GM12878 (cell line): ENCODE measurements around the gene SLC26A1. TPM values are rescaled to one million over a fixed set of nuclear protein-coding genes. Genes with fewer than 3 reads are reported as not detected.

Experiments
- ATAC-seq: fragments of 200-7000 bp; cut with Tn5 transposase; 3 replicates; pipeline ENCODE4 v1.9.1; 2020; ENCODE audit warnings: mild to moderate bottlenecking, moderate library complexity
- BruUV-seq: library from RNA; stranded (reverse); fragments of 400-500 nt; replicated peaks from 2 replicates; lab custom pipeline; 2021; lab: Mats Ljungman, UMichigan
- CTCF ChIA-PET: fragments of 300-600 bp; sonication (Branson Sonifier 250); formaldehyde crosslinking; extraction: SDS; loops from one replicate; lab custom pipeline; 2021; ENCODE audit warnings: inconsistent platforms; lab: Yijun Ruan, JAX
- POLR2A ChIA-PET: fragments of 350-600 bp; formaldehyde crosslinking; extraction: SDS; loops from one replicate; lab custom pipeline; 2021; ENCODE audit warnings: inconsistent platforms; lab: Charles Lee
- RAD21 ChIA-PET: fragments of 300-600 bp; sonication (Branson Sonifier 250); formaldehyde crosslinking; loops from one replicate; lab custom pipeline; 2023; ENCODE audit warnings: antibody characterized with exemption; ENCODE audit not compliant: unreplicated experiment; lab: Charles Lee
- SMC1A ChIA-PET: fragments of 300-600 bp; sonication (Branson Sonifier 250); formaldehyde crosslinking; loops from one replicate; lab custom pipeline; 2023; ENCODE audit not compliant: unreplicated experiment, uncharacterized antibody; lab: Charles Lee
- DNase-seq: peaks from one replicate; pipeline ENCODE4 v3.0.0-alpha.2; 2011; ENCODE audit warnings: low read depth, low spot score
- FAIRE-seq: peaks from 3 replicates; lab custom pipeline; 2011; peaks lifted over from hg19 to GRCh38; lab: Jason Lieb, UNC
- H2AFZ ChIP-seq: 2 replicates; pipeline ENCODE4 v1.6.0; 2011; ENCODE audit warnings: low read depth, low read length, control low read depth; ENCODE audit not compliant: control insufficient read depth
- H3K27ac ChIP-seq: 2 replicates; pipeline ENCODE4 v1.5.1; 2011; ENCODE audit warnings: control low read depth; ENCODE audit not compliant: control insufficient read depth, insufficient read depth
- H3K27me3 ChIP-seq, 2 experiments: replicated peaks in 1 of 2; 2 replicates each; pipeline versions ENCODE4 v1.6.0 to v1.6.1; 2011; ENCODE audit warnings: low read length in 1 of 2; ENCODE audit not compliant: control insufficient read depth in 2 of 2, insufficient read depth in 2 of 2
- H3K36me3 ChIP-seq, 2 experiments: 2 replicates each; pipeline ENCODE4 v1.5.1; 2011; ENCODE audit warnings: low read length in 1 of 2; ENCODE audit not compliant: control insufficient read depth in 2 of 2, insufficient read depth in 2 of 2
- H3K4me1 ChIP-seq: 2 replicates; pipeline ENCODE4 v1.6.1; 2011; ENCODE audit warnings: mild to moderate bottlenecking, low read length, moderate library complexity, mixed read lengths; ENCODE audit not compliant: control insufficient read depth, insufficient read depth
- H3K4me2 ChIP-seq: 2 replicates; pipeline ENCODE4 v1.6.0; 2011; ENCODE audit warnings: control low read depth; ENCODE audit not compliant: control insufficient read depth, insufficient read depth
- H3K4me3 ChIP-seq: fragments of 200-600 bp; sonication (generic); 2 replicates; pipeline ENCODE4 v1.5.1; 2016
- H3K79me2 ChIP-seq: 2 replicates; pipeline ENCODE4 v1.6.0; 2011; ENCODE audit warnings: low read length; ENCODE audit not compliant: control insufficient read depth, insufficient read depth
- H3K9ac ChIP-seq: 2 replicates; pipeline ENCODE4 v1.8.0; 2011; ENCODE audit warnings: low read length, control low read depth, mixed read lengths; ENCODE audit not compliant: control insufficient read depth, insufficient read depth
- H3K9me3 ChIP-seq: replicated peaks from 3 replicates; pipeline ENCODE4 v1.5.1; 2011; ENCODE audit warnings: mild to moderate bottlenecking, low read length; ENCODE audit not compliant: control insufficient read depth, insufficient read depth
- H4K20me1 ChIP-seq: 2 replicates; pipeline ENCODE4 v1.6.0; 2011; ENCODE audit not compliant: control insufficient read depth, insufficient read depth
- BACH1 ChIP-seq: fragments of 450-650 bp; IDR thresholded peaks from 2 replicates; pipeline ENCODE4 v1.6.1; 2017; ENCODE audit warnings: mild to moderate bottlenecking, borderline replicate concordance
- CBX3 ChIP-seq: fragments of 200-600 bp; sonication (generic); IDR thresholded peaks from 2 replicates; pipeline ENCODE4 v1.6.1; 2016; ENCODE audit warnings: low read depth, borderline replicate concordance
- EED ChIP-seq: sonication (generic); IDR thresholded peaks from 2 replicates; pipeline ENCODE4 v1.6.1; 2016; ENCODE audit warnings: antibody characterized with exemption, low read depth
- FOXM1 ChIP-seq: IDR thresholded peaks from 2 replicates; pipeline ENCODE4 v1.6.1; 2012; ENCODE audit warnings: low read depth, mild to moderate bottlenecking, inconsistent platforms, low read length, moderate library complexity
- GATAD2B ChIP-seq: fragments of 450-650 bp; conservative IDR thresholded peaks from 2 replicates; pipeline ENCODE4 v1.6.1; 2017; ENCODE audit warnings: low read depth, mild to moderate bottlenecking, moderate library complexity
- LARP7 ChIP-seq: fragments of 450-650 bp; IDR thresholded peaks from 2 replicates; pipeline ENCODE4 v1.6.1; 2017; ENCODE audit warnings: mild to moderate bottlenecking
- RBBP5 ChIP-seq: fragments of 200-600 bp; sonication (generic); conservative IDR thresholded peaks from 2 replicates; pipeline ENCODE4 v1.6.1; 2016
- RFX5 ChIP-seq: IDR thresholded peaks from 2 replicates; pipeline ENCODE4 v1.6.1; 2011; ENCODE audit warnings: low read depth, low read length, improper control_type of control experiment
- SMAD5 ChIP-seq: IDR thresholded peaks from 2 replicates; pipeline ENCODE4 v1.6.1; 2016; ENCODE audit warnings: antibody characterized with exemption, low read depth
- SUPT20H ChIP-seq: IDR thresholded peaks from 2 replicates; pipeline ENCODE4 v1.6.1; 2011; ENCODE audit warnings: low read depth, mild to moderate bottlenecking, low read length, moderate library complexity, borderline replicate concordance; ENCODE audit not compliant: control insufficient read depth
- TARDBP ChIP-seq: IDR thresholded peaks from 2 replicates; pipeline ENCODE4 v1.6.1; 2016; ENCODE audit warnings: borderline replicate concordance
- WRNIP1 ChIP-seq: IDR thresholded peaks from 2 replicates; pipeline ENCODE4 v1.6.1; 2011; ENCODE audit warnings: low read depth, low read length, improper control_type of control experiment, borderline replicate concordance
- WGBS: methylation state at CpG from one replicate; pipeline ENCODE4 v1.1.6; 2016; ENCODE audit warnings: low lambda C conversion rate; ENCODE audit not compliant: insufficient replicate concordance, insufficient coverage; ENCODE audit errors: missing lambda C conversion rate; 5-methylcytosine and 5-hydroxymethylcytosine counted together
- in situ Hi-C: fragments of 300-500 bp; cut with MboI; formaldehyde crosslinking; loops from 9 replicates; pipeline ENCODE4 v1.14.3; 2018; ENCODE audit warnings: mixed read lengths
- intact Hi-C: fragments of 100-400 bp; cut with micrococcal nuclease; formaldehyde crosslinking; loops from one replicate; pipeline ENCODE4 v1.14.2; 2022; ENCODE audit not compliant: unreplicated experiment
- polyA plus RNA-seq, 11 experiments: library from polyadenylated mRNA; depleted of rRNA in 4 of 11; unstranded in 6 of 11; stranded (reverse) in 5 of 11; fragments of >200 nt; fragmentation: Nextera tagmentation in 4 of 11; fragmentation: Illumina TruSeq in 1 of 11; extraction: Ambion mirVana in 4 of 11; extraction: Trizol in 1 of 11; gene quantifications; 1 replicate in 1 of 11; 2 replicates in 10 of 11; pipeline versions ENCODE4 v1.2.1 to v1.2.3, GENCODE V29; 2011 to 2016; ENCODE audit warnings: inconsistent platforms in 2 of 11, missing spikeins in 2 of 11, low read depth in 1 of 11
- total RNA-seq, 4 experiments: library from RNA; depleted of rRNA in 3 of 4; stranded (reverse); fragments of >200 nt in 3 of 4; fragmentation: Illumina TruSeq in 1 of 4; extraction: Trizol in 1 of 4; gene quantifications; 2 replicates each; pipeline versions ENCODE4 v1.2.1 to v1.2.3, GENCODE V29; 2013 to 2021
- TF ChIP-seq, protein P1 (sequence below): fragments of 450-650 bp; IDR thresholded peaks from 2 replicates; pipeline ENCODE4 v1.6.1; 2017; ENCODE audit warnings: mild to moderate bottlenecking, moderate library complexity

The SLC26A1 gene
- total and polyA plus RNA-seq, 10 of the 15 experiments (the other 5 are each of a cell fraction or from before 2014, with no cell fraction given), result 0.05 to 0.96 (median 0.28) TPM; not detected in 5

GRCh38 chr4:951594-952468 lies 41.4 kb downstream of the SLC26A1 start:
- Histone ChIP-seq H3K79me2 (no peaks in the 10 kb centered on the region), H3K27me3 (no peaks in the 10 kb centered on the region), H3K27ac (no peak overlapping the region), H3K4me2 (no peak overlapping the region), H3K36me3 (no peaks in the 10 kb centered on the region), H2AFZ (no peak overlapping the region), H3K4me1 (no peaks in the 10 kb centered on the region), H3K9me3 (no peaks in the 10 kb centered on the region), H3K4me3 (no peak overlapping the region), H3K9ac (no peak overlapping the region), H4K20me1 (no peaks in the 10 kb centered on the region)
- TF ChIP-seq EED (no peak), GATAD2B (no peak), FOXM1 (no peak), RFX5 (no peak), CBX3 (no peak), SUPT20H (no peak), TARDBP (no peak), LARP7 (no peak), BACH1 (no peak), WRNIP1 (no peak), SMAD5 (no peak), RBBP5 (no peak)
- TF ChIP-seq, protein P1, sequence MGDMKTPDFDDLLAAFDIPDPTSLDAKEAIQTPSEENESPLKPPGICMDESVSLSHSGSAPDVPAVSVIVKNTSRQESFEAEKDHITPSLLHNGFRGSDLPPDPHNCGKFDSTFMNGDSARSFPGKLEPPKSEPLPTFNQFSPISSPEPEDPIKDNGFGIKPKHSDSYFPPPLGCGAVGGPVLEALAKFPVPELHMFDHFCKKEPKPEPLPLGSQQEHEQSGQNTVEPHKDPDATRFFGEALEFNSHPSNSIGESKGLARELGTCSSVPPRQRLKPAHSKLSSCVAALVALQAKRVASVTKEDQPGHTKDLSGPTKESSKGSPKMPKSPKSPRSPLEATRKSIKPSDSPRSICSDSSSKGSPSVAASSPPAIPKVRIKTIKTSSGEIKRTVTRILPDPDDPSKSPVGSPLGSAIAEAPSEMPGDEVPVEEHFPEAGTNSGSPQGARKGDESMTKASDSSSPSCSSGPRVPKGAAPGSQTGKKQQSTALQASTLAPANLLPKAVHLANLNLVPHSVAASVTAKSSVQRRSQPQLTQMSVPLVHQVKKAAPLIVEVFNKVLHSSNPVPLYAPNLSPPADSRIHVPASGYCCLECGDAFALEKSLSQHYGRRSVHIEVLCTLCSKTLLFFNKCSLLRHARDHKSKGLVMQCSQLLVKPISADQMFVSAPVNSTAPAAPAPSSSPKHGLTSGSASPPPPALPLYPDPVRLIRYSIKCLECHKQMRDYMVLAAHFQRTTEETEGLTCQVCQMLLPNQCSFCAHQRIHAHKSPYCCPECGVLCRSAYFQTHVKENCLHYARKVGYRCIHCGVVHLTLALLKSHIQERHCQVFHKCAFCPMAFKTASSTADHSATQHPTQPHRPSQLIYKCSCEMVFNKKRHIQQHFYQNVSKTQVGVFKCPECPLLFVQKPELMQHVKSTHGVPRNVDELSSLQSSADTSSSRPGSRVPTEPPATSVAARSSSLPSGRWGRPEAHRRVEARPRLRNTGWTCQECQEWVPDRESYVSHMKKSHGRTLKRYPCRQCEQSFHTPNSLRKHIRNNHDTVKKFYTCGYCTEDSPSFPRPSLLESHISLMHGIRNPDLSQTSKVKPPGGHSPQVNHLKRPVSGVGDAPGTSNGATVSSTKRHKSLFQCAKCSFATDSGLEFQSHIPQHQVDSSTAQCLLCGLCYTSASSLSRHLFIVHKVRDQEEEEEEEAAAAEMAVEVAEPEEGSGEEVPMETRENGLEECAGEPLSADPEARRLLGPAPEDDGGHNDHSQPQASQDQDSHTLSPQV, result no peak
- WGBS, result 85% methylated on average over 23 of the region's 23 CpGs
- ChIA-PET CTCF (no interaction called here), SMC1A (no interaction called here), POLR2A (interaction anchor here (1.0 kb wide), 1 partner anchor 15 kb away, joined by 3 read pairs; no protein-coding TSS in a partner anchor), RAD21 (no interaction called here)
- no peak for ATAC-seq
- in situ Hi-C loops, result no loop called here
- DNase-seq, result no peak
- intact Hi-C loops, result no loop called here
- no peak for FAIRE-seq
- no TSS peak for BruUV-seq
